ENCODE measurements around the gene SYTL4.

The SYTL4 gene

GRCh38 chrX:100682939-100683338, 49.0 kb downstream of the SYTL4 start:
- H3K4me3 ChIP-seq (IDR thresholded peaks at IDR 0.05; ENCODE audit: insufficient read depth, low read depth, low read length), result no peak overlapping the region
- H3K27ac ChIP-seq, result no peak overlapping the region
- no peak overlapping the region for H3K9ac ChIP-seq
- no peaks in the 10 kb centered on the region for H3K27me3 ChIP-seq (ENCODE audit: insufficient read depth, low read depth)
- no peak overlapping the region for H2AFZ ChIP-seq (ENCODE audit: low read depth)
- H3K4me2 ChIP-seq, result no peak overlapping the region
- no peaks in the 10 kb centered on the region for H3K79me2 ChIP-seq (ENCODE audit: insufficient read depth, low read depth)
- H3K4me1 ChIP-seq (ENCODE audit: low read depth, poor library complexity, severe bottlenecking), result no peaks in the 10 kb centered on the region
- no peak for TF ChIP-seq CTCF (conservative IDR thresholded peaks at IDR 0.05; ENCODE audit: low read depth, low read length)
- no peaks in the 10 kb centered on the region for H3K36me3 ChIP-seq (ENCODE audit: insufficient read depth)
- H4K20me1 ChIP-seq (ENCODE audit: insufficient read depth), result no peaks in the 10 kb centered on the region

GRCh38 chrX:100681599-100681998, 50.3 kb downstream of the SYTL4 start:
- no peak overlapping the region for H3K9ac ChIP-seq
- H4K20me1 ChIP-seq (ENCODE audit: insufficient read depth), result no peaks in the 10 kb centered on the region
- no peak overlapping the region for H3K4me3 ChIP-seq (IDR thresholded peaks at IDR 0.05; ENCODE audit: insufficient read depth, low read depth, low read length)
- no peaks in the 10 kb centered on the region for H3K27me3 ChIP-seq (ENCODE audit: insufficient read depth, low read depth)
- no peak overlapping the region for H3K4me2 ChIP-seq
- no peaks in the 10 kb centered on the region for H3K36me3 ChIP-seq (ENCODE audit: insufficient read depth)
- H3K4me1 ChIP-seq (ENCODE audit: low read depth, poor library complexity, severe bottlenecking), result no peaks in the 10 kb centered on the region
- no peak overlapping the region for H2AFZ ChIP-seq (ENCODE audit: low read depth)
- no peak for TF ChIP-seq CTCF (conservative IDR thresholded peaks at IDR 0.05; ENCODE audit: low read depth, low read length)
- H3K79me2 ChIP-seq (ENCODE audit: insufficient read depth, low read depth), result no peaks in the 10 kb centered on the region
- H3K27ac ChIP-seq, result no peak overlapping the region

- no peak for TF ChIP-seq CTCF (conservative IDR thresholded peaks at IDR 0.05; ENCODE audit: low read depth, low read length)
- Histone ChIP-seq H3K79me2 (ENCODE audit: insufficient read depth, low read depth) (no peaks in the 10 kb centered on the region), H3K36me3 (ENCODE audit: insufficient read depth) (no peaks in the 10 kb centered on the region), H4K20me1 (ENCODE audit: insufficient read depth) (no peaks in the 10 kb centered on the region), H3K4me2 (no peak overlapping the region), H3K9ac (no peak overlapping the region), H3K4me3 (IDR thresholded peaks at IDR 0.05; ENCODE audit: insufficient read depth, low read depth, low read length) (no peak overlapping the region), H3K27ac (no peak overlapping the region), H2AFZ (ENCODE audit: low read depth) (no peak overlapping the region), H3K4me1 (ENCODE audit: low read depth, poor library complexity, severe bottlenecking) (no peaks in the 10 kb centered on the region), H3K27me3 (ENCODE audit: insufficient read depth, low read depth) (no peaks in the 10 kb centered on the region)
Observed at GRCh38 chrX:100680756-100681155, 51.2 kb downstream of the SYTL4 start.

- TF ChIP-seq CTCF (conservative IDR thresholded peaks at IDR 0.05; ENCODE audit: low read depth, low read length), result no peak
- no peak overlapping the region for H3K4me3 ChIP-seq (IDR thresholded peaks at IDR 0.05; ENCODE audit: insufficient read depth, low read depth, low read length)
- no peaks in the 10 kb centered on the region for H4K20me1 ChIP-seq (ENCODE audit: insufficient read depth)
- no peaks in the 10 kb centered on the region for H3K27me3 ChIP-seq (ENCODE audit: insufficient read depth, low read depth)
- H3K27ac ChIP-seq, result no peak overlapping the region
- H3K36me3 ChIP-seq (ENCODE audit: insufficient read depth), result no peaks in the 10 kb centered on the region
- no peak overlapping the region for H2AFZ ChIP-seq (ENCODE audit: low read depth)
- no peak overlapping the region for H3K4me2 ChIP-seq
- H3K4me1 ChIP-seq (ENCODE audit: low read depth, poor library complexity, severe bottlenecking), result no peaks in the 10 kb centered on the region
- H3K9ac ChIP-seq, result no peak overlapping the region
- H3K79me2 ChIP-seq (ENCODE audit: insufficient read depth, low read depth), result no peaks in the 10 kb centered on the region
Observed at GRCh38 chrX:100677611-100678181, 54.2 kb downstream of the SYTL4 start.
